Ecto neural progenitor cell (in vitro differentiated cells): Measurements from ENCODE around the gene LRRC51.

Source experiments
- DNase-seq: peaks from one replicate; pipeline ENCODE4 v3.0.0-alpha.2; 2018; ENCODE audit warnings: low spot score

LRRC51 gene, protein sequence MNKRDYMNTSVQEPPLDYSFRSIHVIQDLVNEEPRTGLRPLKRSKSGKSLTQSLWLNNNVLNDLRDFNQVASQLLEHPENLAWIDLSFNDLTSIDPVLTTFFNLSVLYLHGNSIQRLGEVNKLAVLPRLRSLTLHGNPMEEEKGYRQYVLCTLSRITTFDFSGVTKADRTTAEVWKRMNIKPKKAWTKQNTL

DNA sequence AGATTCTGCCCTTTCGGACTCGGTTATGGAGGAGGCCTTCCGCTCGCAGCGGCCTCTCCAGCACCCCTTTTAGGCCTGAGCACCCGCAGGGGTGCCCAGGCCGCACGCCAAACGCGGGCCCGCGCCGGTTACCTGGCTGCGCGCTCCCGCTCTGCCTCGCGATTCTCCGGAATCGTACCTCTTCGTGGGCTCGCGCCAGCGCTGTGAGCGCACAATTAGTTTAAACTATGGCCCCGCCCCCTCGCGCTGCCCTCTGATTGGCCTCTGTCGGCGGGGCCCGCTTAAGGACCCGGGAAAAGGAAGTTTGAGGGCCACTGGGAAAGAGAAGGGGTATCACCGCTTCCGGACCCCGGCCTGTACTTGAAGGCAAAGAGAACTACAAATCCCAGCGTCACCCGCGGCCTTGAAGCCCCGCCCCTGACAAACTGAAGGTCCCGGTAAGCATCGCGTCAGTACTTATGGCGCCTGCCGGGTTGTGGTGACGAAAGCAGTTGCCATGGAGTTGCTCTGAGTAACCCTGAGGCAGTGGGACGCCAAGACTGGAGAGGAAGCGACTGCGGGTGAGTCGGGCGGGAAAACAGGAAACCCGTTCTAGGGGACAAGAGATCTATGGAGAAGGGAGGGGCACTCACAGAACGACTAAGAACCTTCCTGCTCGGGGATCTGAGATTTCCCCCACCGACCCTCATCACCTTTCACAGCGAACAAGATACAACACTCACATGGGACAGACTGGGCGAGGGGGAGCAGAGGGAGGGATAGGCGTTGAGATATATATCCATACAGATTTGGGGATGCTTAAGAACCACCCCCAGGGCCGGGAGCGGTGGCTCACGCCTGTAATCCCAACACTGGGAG is at the start of gene LRRC51, which contains the start of gene NUMA1:
TSS of gene LRRC51 (plus strand) at position 525 of the 858 bp plus-strand sequence. CDS start 8,234 bp downstream, outside the sequence.
TSS of gene NUMA1 (minus strand) at position 217 of the 858 bp plus-strand sequence. CDS start 44,599 bp downstream, outside the sequence.
- peak; percentile 99 for DNase-seq

- no peak for DNase-seq
Measured at GRCh38 chr11:72036687-72037086, 44.0 kb upstream of the LRRC51 start.

GRCh38 chr11:72037554-72038311 is 42.9 kb upstream of the LRRC51 start:
- no peak for DNase-seq

GRCh38 chr11:72038491-72038890 is 42.2 kb upstream of the LRRC51 start:
- DNase-seq, result no peak

GRCh38 chr11:72039031-72039855 is 41.4 kb upstream of the LRRC51 start:
- DNase-seq, result no peak

DNA sequence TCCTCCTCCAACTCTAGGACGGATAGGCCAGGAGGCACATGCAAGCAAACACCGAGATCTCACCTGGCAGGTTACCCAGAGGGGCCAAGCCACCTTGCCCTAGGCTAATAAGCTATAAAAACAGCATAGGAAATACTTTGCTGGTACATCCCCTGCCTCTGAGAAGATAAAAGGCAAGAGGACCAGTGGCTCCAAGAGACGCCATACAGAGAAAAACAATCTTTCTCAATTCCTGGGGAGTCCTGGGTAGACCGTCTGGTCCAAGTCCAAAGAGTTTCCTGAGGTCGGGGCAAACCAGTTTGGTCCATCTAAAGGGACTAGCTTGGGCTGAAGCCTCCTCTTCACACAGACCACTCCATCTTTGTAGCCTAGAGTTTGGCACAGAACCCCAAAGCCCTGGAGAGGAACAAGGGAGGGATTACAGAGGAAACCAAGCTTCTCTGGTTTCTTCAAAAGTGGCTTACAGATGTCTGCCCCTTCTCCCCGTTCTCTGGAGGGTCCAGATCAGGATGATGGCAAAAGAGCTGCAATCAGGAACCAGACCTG is 40.7 kb upstream of the LRRC51 start:
- no peak for DNase-seq

GRCh38 chr11:72040491-72041363 is 39.9 kb upstream of the LRRC51 start:
- DNase-seq, result peak; percentile 81

GRCh38 chr11:72041364-72042063 is 39.1 kb upstream of the LRRC51 start:
- DNase-seq, result peak; percentile 85

GRCh38 chr11:72042064-72042745 is 38.4 kb upstream of the LRRC51 start:
- no peak for DNase-seq

GRCh38 chr11:72045849-72046248 is 34.8 kb upstream of the LRRC51 start:
- DNase-seq, result no peak

DNA sequence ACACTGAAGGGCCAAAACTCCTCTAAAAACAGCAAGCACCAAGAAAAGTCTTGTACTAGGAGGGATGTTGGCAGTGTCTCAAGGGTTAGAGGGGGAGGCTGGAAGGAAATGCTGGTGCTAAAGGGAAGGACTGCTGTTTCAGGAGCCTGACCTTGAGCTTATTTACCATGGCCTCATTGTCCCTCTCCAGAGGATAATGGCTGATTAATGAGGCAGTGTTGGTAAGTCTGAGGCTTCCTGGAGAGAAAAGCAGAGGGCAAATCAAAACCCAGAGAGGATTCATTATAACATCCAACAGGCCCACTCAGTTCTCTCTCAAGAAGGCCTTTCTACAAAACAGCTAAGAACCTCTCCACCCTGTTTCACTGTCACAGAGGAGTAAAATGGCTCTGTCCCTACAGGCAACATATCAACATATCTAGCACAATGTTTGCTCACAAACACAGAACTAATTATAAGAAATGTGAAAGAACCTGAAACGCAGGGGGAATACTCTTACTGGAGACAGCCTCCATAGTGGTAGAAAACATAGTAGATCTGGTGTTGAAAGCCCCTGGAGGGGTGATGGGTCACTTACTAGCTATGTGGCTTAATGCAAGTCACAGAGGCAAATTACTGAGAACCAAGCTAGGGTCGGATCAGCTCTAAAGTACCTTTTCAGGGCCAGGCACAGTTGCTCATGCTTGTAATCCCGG is 31.7 kb upstream of the LRRC51 start:
- DNase-seq, result no peak

DNA sequence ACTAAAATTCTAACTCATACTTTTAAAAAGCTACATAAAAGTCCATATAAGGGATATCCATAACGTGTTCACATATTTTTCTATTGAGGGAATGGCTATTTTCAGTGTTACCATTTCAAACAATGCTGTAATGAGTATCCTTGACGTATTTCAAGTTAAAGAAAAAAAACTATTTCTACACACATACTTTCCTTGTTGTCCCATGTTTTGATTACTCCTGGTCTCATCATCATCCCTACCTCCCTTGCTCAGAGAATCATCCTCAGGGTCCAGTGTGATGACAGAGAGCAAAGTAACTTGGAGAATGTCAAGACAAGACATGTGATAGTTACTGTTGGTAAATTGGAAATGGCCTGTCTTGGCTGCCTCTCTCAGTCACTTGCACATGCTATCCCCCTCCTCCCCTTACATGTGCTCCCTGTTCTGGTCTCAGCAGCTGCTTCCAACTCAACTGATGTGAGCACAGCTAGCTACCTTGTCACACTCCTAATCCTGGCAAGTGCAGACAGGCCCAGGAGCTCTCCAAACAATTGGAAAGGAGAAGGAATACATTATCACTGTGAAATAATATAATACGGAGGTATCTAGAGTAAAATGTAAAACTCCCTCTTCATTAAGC is 22.1 kb upstream of the LRRC51 start:
- DNase-seq, result no peak

DNA sequence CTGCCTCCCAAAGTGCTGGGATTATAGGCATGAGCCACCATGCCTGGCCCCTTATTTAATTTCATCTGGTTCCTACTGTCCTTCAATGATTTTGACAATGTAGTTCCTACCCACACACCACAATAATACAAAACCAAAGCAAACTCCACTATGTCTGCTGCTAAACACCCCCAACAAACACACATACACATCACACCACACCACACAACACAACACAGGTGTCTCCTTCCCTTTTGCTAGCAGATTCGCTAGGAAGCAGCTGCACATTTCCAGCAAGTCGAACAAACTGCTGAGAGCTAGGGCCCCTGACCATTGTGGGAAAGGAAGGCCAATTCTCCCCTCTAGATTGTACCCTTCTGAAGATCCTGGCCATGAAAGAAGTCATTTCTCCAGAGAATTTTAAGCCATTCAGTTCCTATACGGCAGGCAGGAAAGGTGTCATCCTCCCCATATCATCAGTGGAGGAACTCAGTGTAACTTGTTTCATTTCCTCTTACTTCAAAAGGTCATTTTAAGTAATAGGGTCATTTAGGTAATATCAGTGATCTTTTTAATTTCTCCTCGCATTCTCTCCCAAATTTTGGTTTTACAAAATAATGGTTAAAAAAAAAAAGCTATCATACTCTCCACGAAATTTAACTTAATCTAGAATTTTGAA is 18.8 kb upstream of the LRRC51 start:
- DNase-seq, result no peak

DNA sequence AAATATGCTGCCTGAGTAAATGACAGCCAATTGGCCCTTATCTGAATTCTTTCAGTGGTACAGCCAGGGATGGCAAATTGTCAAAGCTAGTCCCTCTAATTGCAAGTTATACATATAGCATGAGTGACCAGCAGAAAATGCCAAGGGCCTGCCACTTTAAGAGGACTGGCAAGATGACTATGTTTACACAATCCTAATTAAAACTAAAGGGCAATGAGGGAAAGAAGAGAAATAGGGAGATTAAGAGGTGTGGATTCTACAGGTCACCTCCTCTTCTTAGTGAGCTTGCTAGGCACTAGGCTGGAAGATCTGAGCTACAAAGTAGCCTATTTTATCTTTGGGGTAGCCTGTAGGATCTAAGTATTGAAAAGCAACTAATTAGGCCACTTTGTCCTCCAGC is 13.8 kb upstream of the LRRC51 start:
- no peak for DNase-seq

DNA sequence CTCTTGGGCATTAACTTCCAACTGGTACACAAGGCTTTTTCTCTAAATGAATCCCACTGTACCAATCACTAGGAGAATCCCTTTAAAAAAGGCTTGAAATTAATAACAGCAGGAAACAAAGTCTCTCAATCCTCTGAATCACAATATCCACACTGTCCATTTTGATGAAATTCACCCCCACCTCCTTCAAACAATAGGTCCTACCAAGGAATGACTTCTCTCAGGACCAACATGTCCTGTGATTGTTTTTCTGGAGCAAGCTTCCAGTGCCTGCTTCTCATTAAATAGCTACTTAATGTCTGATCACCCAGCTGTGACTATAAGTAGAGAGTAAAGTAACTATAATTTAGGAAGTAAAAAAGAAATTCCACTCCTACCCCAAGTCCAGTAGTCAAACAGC is 13.4 kb upstream of the LRRC51 start:
- no peak for DNase-seq

DNA sequence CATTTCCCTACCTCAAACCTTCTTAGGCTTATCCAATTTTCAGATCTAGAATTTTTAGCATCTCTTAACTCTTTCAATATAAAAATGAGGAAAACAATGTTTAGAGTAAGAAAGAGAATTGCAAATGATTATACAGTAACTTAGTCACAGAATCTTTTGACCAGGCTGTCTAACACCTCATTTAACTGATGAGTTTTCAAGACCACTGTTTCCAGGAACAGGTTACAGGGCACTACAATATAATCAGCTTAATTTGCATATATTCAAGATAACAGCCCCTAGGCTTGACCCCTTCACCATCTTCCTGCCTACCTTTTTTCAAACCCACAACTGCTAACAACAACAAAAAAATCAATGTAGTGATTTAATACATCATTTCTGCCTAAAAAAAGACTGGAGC is 13.0 kb upstream of the LRRC51 start:
- no peak for DNase-seq

GRCh38 chr11:72069200-72069599 is 11.4 kb upstream of the LRRC51 start:
- no peak for DNase-seq
